DMS 273 treated with DMSO at 0.1 percent for 48 hours (cell line): ENCODE data around the gene TRO.

Experiments
- DNase-seq: peaks from one replicate; lab custom pipeline; 2025; lab: John Stamatoyannopoulos, UW

Gene TRO

GRCh38 chrX:54950730-54951375 is 30.2 kb downstream of the TRO start:
- DNase-seq = no peak

GRCh38 chrX:54961750-54962149 is 41.1 kb downstream of the TRO start:
- no peak for DNase-seq

DNA sequence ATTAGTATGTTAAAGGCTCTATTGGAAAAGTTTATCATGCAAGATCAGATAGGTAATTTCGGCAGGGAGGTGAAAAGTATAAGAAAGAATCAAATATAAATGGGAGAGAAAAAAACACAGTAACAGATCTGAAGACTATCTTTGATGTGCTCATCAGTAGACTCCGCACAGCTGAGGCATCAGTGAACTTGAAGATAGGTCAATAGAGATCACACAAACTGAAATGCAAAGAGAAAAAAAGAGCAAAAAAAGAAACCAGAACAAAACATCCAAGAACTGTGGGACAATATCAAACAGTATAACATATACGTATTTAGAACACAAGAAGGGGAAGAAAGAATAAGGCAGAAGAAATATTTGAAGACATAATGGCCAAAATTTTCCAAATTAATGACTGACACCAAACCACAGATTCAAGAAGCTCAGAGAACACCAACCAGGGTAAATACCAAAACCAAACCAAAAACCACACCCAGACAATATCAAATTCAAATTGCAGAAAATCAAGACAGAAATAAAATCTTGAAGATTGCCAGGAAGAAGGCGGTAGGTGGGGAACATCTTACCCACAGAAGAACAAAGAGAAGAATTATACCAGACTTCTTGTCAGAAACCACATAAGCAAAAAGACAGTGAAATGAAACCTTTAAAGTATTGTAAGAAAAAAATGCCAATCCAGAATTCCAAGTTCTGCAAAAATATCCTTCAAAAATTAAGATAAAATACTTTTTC is 44.3 kb downstream of the TRO start:
- DNase-seq = no peak

- no peak for DNase-seq
These were observed 56.8 kb downstream of the TRO start for GRCh38 chrX:54977387-54977786.

GRCh38 chrX:54978448-54978847 is 57.8 kb downstream of the TRO start:
- no peak for DNase-seq

DNA sequence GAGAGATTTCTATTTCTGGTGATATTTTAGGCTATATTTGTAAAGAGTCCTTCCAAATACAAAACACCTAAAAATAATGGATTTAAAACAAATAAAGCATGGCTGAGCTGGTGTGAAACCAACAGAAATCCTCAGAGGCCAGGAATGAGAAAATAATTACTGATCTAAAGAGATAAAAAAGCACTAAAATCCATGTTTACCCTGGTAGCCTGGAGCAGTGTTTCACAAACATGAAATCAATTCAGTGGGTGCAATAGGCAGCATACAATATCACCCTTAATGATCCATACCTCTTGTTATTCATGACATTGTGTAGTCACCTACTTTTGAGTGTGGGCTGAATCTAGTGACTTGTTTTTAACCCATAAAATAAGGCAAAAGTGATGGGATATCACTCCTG is 58.8 kb downstream of the TRO start:
- DNase-seq = no peak

- DNase-seq = no peak
These were observed 59.7 kb downstream of the TRO start for GRCh38 chrX:54980334-54980733.
